ENCODE results near the gene CALR. TPM values are rescaled to one million over a fixed set of nuclear protein-coding genes. Genes with fewer than 3 reads are reported as not detected.

The CALR gene
- total and polyA plus RNA-seq, 12 donors: 224 to 1,489 (median 613) TPM

- no peaks in the 10 kb centered on the region for H3K27me3 ChIP-seq
- intact Hi-C loops (cut with DNase I): loop anchor here (2.0 to 5.0 kb wide), 3 partner anchors 82 to 113 kb away; no protein-coding TSS in a partner anchor
- H3K9me3 ChIP-seq (replicated peaks in 1 of 3): no peaks in the 10 kb centered on the region
- 77 to 98% (median 90%) methylated on average over 3 of the region's 3 CpGs for WGBS, 4 donors
- H3K4me3 ChIP-seq: no peak overlapping the region
- DNase-seq: no peak
- H3K36me3 ChIP-seq (replicated peaks in 1 of 2): no peaks in the 10 kb centered on the region
- TF ChIP-seq CTCF (IDR thresholded peaks at IDR 0.05) (no peak), POLR2A (IDR thresholded peaks at IDR 0.05) (no peak)
- H3K4me1 ChIP-seq (replicated peaks in 1 of 2): no peaks in the 10 kb centered on the region
- H3K27ac ChIP-seq: no peak overlapping the region
These were observed 41.6 kb downstream of the CALR start for GRCh38 chr19:12979974-12980373.

GRCh38 chr19:12982648-12983047 is 44.2 kb downstream of the CALR start:
- Histone ChIP-seq H3K9me3 (replicated peaks in 1 of 3) (no peaks in the 10 kb centered on the region), H3K27ac (no peak overlapping the region), H3K27me3 (no peaks in the 10 kb centered on the region), H3K4me1 (replicated peaks in 1 of 2) (no peaks in the 10 kb centered on the region), H3K4me3 (no peak overlapping the region), H3K36me3 (replicated peaks in 1 of 2) (no peaks in the 10 kb centered on the region)
- no peak for TF ChIP-seq CTCF (IDR thresholded peaks at IDR 0.05)
- no peak for TF ChIP-seq POLR2A (IDR thresholded peaks at IDR 0.05)
- intact Hi-C loops (cut with DNase I): loop anchor here (5.0 kb wide), 2 partner anchors 80 to 110 kb away; no protein-coding TSS in a partner anchor
- DNase-seq: no peak
- WGBS, 4 donors: 81 to 85% (median 84%) methylated on average over 6 of the region's 6 CpGs

- WGBS, 4 donors: 36 to 57% (median 48%) methylated on average over 10 of the region's 10 CpGs
- H3K27ac ChIP-seq: no peak overlapping the region
- no peaks in the 10 kb centered on the region for H3K4me1 ChIP-seq (replicated peaks in 1 of 2)
- H3K4me3 ChIP-seq: peak overlapping the region in 1 of 4 donors; percentile 42
- H3K9me3 ChIP-seq (replicated peaks in 1 of 3): no peaks in the 10 kb centered on the region
- DNase-seq: no peak
- intact Hi-C loops (cut with DNase I): loop anchor here (5.0 kb wide), 2 partner anchors 79 to 109 kb away; no protein-coding TSS in a partner anchor
- no peak for TF ChIP-seq POLR2A (IDR thresholded peaks at IDR 0.05)
- TF ChIP-seq CTCF (IDR thresholded peaks at IDR 0.05): no peak
- H3K27me3 ChIP-seq: no peaks in the 10 kb centered on the region
- H3K36me3 ChIP-seq (replicated peaks in 1 of 2): no peaks in the 10 kb centered on the region
These were observed 44.7 kb downstream of the CALR start for GRCh38 chr19:12983091-12983490.

- intact Hi-C loops (cut with DNase I): loop anchor here (5.0 kb wide), 2 partner anchors 79 to 109 kb away; no protein-coding TSS in a partner anchor
- Histone ChIP-seq H3K36me3 (replicated peaks in 1 of 2) (no peaks in the 10 kb centered on the region), H3K4me3 (peak overlapping the region in 1 of 4 donors; percentile 42), H3K4me1 (replicated peaks in 1 of 2) (no peaks in the 10 kb centered on the region), H3K27ac (no peak overlapping the region), H3K27me3 (no peaks in the 10 kb centered on the region), H3K9me3 (replicated peaks in 1 of 3) (no peaks in the 10 kb centered on the region)
- TF ChIP-seq CTCF (IDR thresholded peaks at IDR 0.05): peak; percentile 56 to 99 (median 86)
- no peak for TF ChIP-seq POLR2A (IDR thresholded peaks at IDR 0.05)
- peak; percentile 64 to 83 (median 77) for DNase-seq
- WGBS, 4 donors: 8 to 11% (median 8%) methylated on average over 41 to 51 of the region's 51 CpGs
These were observed 45.2 kb downstream of the CALR start for GRCh38 chr19:12983542-12984142.

Data from adrenal gland (tissue), 12 donors.